SKM-1 (cell line): ENCODE results near the gene HMX3.

Experiments used
- DNase-seq: peaks from one replicate; lab custom pipeline; 2025; ENCODE audit not compliant: unreplicated experiment; lab: John Stamatoyannopoulos, UW

HMX3 gene

GRCh38 chr10:123135415-123136141 lies at the start of gene HMX3:
Gene HMX3, plus strand, starts transcription at chr10:123135970. Its CDS starts 81 bp downstream, at chr10:123136051.
- DNase-seq: no peak

- no peak for DNase-seq
Observed at GRCh38 chr10:123086281-123086680, 49.5 kb upstream of the HMX3 start.

DNA sequence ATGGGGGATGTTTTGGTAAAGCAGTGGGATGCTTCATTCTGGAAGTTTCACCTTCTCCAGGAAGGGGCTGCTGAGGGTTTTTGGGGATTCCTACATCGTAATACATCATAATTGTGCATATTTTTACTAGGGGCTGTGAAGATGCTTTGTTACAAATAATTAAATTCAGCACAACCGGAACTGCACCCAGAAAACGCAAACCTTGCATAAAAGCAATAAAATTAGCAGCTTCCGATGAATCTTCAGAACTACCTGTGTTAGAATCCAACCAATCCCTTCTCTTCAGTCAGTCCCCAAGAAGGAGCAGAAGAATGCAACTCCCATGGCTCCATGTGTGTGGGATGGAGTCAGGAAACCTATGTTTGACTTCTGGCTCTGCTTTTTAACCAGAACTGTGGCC lies 48.4 kb upstream of the HMX3 start:
- DNase-seq: no peak

- DNase-seq: no peak
Observed at GRCh38 chr10:123087786-123088185, 48.0 kb upstream of the HMX3 start.

GRCh38 chr10:123092635-123093414 lies 42.9 kb upstream of the HMX3 start:
- no peak for DNase-seq

GRCh38 chr10:123093489-123093888 lies 42.3 kb upstream of the HMX3 start:
- no peak for DNase-seq

GRCh38 chr10:123096452-123096851 lies 39.3 kb upstream of the HMX3 start:
- DNase-seq: no peak

DNA sequence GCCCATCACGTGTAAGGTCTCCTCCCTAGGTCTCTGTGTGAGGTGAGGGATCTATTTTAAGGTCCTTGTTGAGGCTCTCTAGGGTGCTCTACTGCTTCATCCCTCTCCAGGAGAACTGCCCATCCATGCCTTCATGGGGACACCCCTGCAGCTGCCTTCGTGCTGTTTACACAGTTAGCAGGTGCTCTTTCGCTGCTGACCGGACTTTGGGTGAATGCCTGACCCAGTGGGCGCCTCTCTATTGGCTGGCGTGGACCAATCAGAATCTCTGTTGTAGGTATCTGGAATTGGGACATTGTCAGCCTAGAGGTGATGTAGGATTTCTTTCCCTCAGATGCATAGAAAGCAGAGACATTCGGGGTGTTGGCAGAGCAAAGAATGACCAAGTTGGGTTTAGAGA lies 38.7 kb upstream of the HMX3 start:
- DNase-seq: no peak

DNA sequence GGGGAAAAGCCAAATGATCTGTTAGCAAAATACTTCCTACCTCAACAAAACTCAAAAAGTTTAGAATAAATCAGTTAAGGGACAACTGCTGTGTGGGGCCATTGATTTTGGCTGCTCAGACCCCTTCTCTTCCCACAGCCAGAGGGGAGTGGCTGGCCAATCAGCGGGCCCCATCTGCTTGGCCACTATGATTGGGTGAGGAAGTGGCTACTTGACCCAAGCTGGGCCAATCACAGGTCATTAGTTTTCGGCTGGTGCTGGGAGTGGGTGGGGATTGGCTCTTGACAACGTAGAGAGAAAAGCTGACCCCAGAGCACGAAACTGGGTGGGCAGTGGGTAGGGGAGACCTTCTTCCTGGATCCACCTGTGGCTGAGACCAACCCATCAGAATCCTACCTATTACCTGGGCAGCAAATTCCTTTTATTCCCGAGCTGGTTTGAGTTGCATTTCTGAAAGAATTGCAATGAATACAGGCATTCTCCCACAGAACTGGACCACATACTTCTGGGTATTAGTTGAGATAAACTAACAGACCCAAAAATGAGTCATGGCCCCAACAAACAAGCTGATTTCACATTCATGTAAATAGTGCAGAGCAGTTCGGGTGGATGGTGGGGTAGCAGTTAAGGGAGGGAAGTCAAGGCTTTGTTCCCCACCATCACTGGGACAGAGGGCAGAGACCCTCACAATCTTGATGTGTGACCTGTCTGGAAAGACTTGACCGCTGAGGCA lies 35.6 kb upstream of the HMX3 start:
- no peak for DNase-seq

DNA sequence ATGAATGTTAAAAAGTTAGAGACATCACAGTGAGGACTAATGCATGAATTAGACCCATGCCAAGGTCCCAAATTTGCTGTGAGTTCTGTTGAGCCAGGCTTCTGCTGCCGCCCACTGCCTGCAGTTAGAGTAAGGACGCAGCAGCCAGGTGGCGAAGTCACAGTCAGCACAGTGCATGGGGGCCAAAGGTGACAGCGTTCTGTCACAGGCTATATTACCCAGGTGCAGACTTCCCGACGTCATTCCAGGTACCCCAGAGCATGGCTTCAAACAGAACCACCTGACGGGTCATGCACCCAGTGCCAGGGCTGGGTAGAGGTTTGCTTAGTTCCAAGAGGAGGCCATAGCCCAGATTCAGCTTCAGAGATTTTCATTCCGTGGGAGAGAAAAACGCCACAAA lies 33.9 kb upstream of the HMX3 start:
- DNase-seq: no peak

- no peak for DNase-seq
Observed at GRCh38 chr10:123102673-123103072, 33.1 kb upstream of the HMX3 start.

GRCh38 chr10:123103944-123104343 lies 31.8 kb upstream of the HMX3 start:
- DNase-seq: no peak

DNA sequence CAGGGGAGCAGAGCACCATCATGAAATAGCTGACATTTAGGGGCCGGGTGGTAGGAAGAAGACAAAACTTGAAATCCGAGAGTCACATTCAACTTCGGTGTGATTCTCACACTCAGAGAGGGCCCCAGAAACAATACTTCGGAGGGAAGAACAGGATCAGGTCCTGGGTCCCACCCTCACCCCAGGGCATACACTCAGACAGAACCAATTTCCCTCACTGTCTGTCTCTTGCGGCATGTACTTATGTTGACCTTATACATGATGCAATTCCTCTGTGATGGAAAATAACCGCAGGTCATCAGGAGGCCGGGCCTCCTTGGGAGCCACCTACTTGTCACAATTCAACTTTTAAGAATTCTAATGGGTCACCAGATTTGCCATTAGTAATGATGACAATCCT lies 26.3 kb upstream of the HMX3 start:
- DNase-seq: no peak

DNA sequence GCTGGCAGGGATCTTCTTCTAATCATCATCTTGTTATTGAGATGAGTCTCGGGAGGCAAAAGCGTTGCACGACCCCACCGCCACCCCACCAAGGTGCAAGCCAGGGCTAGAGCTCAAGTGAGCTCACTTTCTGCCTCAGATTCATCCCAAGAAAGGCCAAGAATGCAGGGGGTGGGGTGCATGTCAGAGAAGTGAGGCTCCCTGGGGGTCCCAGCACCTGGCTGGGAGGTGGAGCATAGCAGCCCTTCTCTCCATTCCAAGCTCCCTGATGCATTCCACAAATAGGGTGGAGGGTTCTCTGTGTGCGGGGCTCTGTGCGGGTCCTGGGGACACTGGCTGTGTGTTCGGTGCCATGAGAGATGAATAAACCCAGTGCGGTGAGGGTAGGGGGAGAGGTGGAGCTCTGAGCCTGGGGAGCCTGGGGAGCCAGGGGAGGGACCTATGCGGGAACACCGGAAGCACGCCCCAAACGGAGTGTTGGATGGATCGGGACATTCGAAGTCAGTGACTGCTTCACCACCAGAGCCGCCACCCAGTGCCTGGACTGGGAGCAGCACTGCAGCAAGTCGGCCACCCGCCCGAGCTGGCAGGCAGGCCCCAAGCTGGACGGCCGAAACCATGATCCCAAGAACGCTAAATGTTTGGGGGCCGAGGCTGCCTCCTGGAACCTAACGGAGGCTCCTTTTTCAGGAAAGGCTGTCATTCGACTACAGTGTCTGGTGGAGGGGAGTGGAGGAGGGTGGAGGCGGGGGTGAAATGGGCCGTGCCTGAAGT lies 17.9 kb upstream of the HMX3 start:
- DNase-seq: no peak

DNA sequence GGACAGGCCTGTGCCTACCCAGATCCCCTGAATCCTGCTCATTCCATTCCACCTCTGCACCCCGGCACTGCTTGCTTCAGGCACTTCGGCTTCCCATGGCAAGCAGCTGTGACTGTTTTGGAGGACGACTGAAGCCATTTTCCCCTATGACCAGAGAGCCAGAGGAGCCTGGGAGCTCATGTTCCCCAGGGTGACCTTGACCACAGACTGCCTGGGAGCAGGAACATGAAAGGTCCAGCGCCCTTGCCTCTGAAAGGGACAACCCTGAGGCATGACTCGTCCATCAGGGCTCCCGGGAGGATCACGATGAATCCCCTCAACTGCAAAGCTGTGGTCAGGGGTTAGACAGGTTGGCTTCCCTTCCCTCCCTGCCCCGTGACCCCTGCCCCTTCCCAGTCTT lies 16.7 kb upstream of the HMX3 start:
- DNase-seq: no peak

GRCh38 chr10:123126246-123126645 lies 9.5 kb upstream of the HMX3 start:
- no peak for DNase-seq

- no peak for DNase-seq
Observed at GRCh38 chr10:123129618-123130271, 6.0 kb upstream of the HMX3 start.

- no peak for DNase-seq
Observed at GRCh38 chr10:123132576-123133477, 2.9 kb upstream of the HMX3 start.

DNA sequence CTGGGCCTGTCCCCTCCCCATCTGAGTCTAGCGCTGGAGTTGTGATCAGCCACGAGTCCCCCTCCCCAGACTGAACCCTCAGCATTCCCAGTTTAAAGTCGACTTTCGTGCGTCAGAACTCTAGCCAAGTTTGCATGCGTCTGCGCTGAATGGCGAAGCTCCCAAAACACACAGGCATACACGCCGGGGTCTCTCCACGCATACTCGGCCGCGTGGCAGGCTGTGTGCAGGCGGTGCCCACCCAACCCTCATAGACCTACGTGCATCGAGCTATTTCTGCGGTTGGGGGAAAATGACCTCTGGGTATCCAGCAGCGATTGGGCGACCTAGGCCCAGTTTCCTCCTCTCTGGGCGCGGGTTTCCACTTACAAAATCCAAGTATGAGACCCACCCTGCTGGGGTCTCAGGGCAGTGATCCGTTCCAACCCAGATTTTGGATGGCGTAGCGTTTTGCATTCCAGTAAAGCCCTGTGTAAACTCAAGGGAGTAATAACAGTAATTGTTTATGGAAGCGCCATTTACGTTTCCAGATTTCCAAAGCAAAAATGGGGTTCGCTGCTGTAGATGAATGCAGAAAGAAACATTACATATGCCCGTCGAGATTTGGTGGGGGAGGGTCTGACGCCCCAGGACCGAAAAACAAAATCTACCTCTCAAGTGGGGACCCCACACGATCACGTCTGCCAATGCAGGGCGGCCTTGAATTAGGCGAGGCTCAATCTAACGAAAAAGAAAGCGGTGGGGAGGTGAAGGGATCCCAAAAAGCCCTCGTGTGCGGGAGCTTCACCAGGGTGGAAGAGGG lies 2.0 kb upstream of the HMX3 start:
- DNase-seq: no peak
